GM20000 (cell line): ENCODE results near the gene FCF1.

ENCODE experiments used
- DNase-seq: peaks from one replicate; pipeline ENCODE4 v3.0.0; 2012; ENCODE audit warnings: low spot score
- CTCF ChIP-seq: IDR thresholded peaks from 2 replicates; pipeline ENCODE4 v1.5.1; 2012; ENCODE audit warnings: mild to moderate bottlenecking, control low read depth; ENCODE audit errors: extremely low read depth, missing control alignments

The FCF1 gene

GRCh38 chr14:74711651-74712050 lies 1.3 kb upstream of the FCF1 start:
- no peak for TF ChIP-seq CTCF
- no peak for DNase-seq

- no peak for DNase-seq
- no peak for TF ChIP-seq CTCF
Observed at GRCh38 chr14:74713395-74713735, 421 bp downstream of the FCF1 start.

- no peak for TF ChIP-seq CTCF
- DNase-seq: no peak
Observed at GRCh38 chr14:74720526-74720925, 7.6 kb downstream of the FCF1 start.

GRCh38 chr14:74723134-74723533 lies 10.2 kb downstream of the FCF1 start:
- DNase-seq: no peak
- TF ChIP-seq CTCF: no peak

GRCh38 chr14:74732387-74732786 lies 19.4 kb downstream of the FCF1 start:
- no peak for DNase-seq
- no peak for TF ChIP-seq CTCF

GRCh38 chr14:74733221-74733620 lies 20.3 kb downstream of the FCF1 start:
- DNase-seq: no peak
- no peak for TF ChIP-seq CTCF

GRCh38 chr14:74735125-74735524 lies 22.2 kb downstream of the FCF1 start:
- no peak for TF ChIP-seq CTCF
- no peak for DNase-seq
